C4-2B (cell line): ENCODE results near the gene LDLRAD2.

Experiments
- H3K27ac ChIP-seq: fragments of 450-650 bp; 2 replicates; pipeline ENCODE4 v1.5.1; 2017
- ZFX ChIP-seq: fragments of 450-650 bp; IDR thresholded peaks from 2 replicates; pipeline ENCODE4 v1.6.1; 2017

The LDLRAD2 gene

DNA sequence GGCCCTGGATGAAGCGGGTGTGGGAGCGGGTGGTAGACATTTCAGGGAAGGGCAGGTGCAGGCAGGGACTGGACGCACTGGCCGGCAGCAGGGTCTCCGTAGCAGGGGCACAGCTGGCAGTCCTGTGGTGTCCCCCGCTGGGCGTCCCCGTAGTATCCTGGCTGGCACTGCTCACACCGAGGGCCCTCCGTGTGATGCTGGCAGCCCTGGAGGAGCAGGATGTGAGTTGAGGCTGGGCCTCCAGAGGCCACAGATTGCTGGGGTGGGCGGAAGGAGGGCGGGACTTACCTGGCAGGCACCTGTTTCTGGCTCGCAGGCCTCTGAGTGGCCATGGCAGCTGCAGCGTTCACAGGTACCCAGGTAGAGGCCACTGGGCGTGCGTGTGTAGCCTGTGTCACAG is 62.3 kb downstream of the LDLRAD2 start:
- H3K27ac ChIP-seq = no peak overlapping the region

More for the DNA sequence above, 62.3 kb downstream of the LDLRAD2 start:
- TF ChIP-seq ZFX = no peak
